Measurements from ENCODE around the gene TCEAL1. TPM values are rescaled to one million over a fixed set of nuclear protein-coding genes. Genes with fewer than 3 reads are reported as not detected.

Gene TCEAL1
- total RNA-seq, 1 donor from 2014 or later, result 4.9 TPM

DNA sequence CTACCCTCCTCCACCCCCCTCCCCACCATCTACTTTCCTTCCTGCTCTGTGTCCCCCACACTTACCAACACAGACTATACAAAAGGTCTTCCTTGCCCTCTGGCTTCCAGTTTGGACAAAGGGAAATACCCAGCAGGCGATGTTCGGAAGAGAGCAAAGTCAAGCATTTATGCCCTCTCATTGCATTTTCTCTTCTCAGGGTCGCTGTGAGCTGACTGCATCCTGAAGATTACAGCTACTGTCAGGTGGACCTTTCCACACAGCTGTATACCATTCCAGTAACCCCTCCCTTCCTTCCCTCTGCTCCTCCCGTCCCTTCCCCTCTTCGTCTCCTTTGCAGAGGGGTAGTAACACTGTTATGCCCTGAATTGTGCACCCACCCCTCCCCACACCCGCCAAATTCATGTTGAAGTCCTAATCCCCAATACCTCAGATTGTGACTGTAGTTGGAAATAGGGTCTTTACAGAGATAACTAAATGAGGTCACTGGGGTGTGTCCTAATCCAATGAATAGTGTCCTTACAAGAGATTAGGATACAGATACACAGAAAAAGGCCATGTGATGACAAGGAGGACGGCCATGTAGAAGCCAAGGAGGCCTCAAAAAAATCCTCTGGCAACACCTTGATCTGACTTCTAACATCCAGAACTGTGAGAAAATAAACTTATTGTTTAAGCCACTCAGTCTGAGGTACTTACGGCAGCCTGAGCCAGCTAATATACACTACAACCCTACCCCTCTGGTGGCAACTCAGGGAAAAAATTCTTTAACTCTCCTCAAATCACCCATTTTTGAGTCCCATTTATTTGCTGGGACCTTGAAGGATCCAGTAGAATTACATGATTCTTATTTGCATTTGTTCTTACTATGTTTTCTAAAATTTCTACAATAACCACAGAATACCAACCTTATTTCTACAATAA lies 46.0 kb downstream of the TCEAL1 start:
- TF ChIP-seq, protein P1, sequence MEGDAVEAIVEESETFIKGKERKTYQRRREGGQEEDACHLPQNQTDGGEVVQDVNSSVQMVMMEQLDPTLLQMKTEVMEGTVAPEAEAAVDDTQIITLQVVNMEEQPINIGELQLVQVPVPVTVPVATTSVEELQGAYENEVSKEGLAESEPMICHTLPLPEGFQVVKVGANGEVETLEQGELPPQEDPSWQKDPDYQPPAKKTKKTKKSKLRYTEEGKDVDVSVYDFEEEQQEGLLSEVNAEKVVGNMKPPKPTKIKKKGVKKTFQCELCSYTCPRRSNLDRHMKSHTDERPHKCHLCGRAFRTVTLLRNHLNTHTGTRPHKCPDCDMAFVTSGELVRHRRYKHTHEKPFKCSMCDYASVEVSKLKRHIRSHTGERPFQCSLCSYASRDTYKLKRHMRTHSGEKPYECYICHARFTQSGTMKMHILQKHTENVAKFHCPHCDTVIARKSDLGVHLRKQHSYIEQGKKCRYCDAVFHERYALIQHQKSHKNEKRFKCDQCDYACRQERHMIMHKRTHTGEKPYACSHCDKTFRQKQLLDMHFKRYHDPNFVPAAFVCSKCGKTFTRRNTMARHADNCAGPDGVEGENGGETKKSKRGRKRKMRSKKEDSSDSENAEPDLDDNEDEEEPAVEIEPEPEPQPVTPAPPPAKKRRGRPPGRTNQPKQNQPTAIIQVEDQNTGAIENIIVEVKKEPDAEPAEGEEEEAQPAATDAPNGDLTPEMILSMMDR (IDR thresholded peaks at IDR 0.05), result no peak
- Histone ChIP-seq H3K36me3 (peaks cover 8 to 38% of the 10 kb centered on the region in 2 donors), H3K27ac (no peak overlapping the region), H3K4me3 (no peak overlapping the region), H3K4me1 (no peaks in the 10 kb centered on the region), H3K9me3 (no peaks in the 10 kb centered on the region), H3K27me3 (no peaks in the 10 kb centered on the region)
- DNase-seq (ENCODE audit: low spot score in 2 of 2), result no peak
- intact Hi-C loops (cut with DNase I), result no loop called here

DNA sequence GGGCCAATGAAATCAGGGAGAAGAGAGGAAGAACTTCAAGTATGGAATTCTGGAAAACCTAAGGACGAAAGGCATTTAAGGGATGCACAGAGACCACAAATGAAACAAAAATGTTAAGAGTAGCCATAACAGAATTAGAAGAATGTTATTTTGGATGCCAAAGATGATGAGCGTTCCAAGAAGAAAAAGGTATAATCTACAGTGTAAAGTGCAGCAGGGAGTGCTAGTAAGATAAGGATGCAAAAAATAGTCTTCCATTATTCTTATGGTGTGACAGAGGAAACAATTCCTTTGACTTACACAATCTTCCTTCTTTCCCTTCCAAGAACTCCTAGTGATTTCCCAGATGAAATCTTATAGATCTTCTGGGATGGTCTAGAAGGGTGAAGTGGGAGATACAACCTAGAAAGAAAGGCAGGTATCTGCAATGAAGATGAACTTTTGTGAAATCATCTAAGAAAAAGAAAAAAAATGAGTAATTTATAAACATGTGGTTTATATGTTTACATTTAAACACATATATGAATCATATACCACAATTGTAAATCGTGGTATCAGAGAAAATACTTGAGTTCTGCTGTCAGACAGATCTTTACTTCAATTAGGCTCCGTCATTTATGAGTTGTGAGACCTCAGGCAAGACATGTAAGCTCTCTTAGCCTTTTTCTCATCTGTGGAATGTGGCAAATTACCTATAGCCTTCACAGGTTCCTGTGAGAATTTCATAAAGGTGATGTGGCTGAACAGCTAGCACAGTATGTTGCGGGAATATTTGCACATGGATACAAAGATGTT lies 49.6 kb downstream of the TCEAL1 start:
- no peak overlapping the region for H3K4me3 ChIP-seq
- H3K36me3 ChIP-seq, result peaks cover 12 to 53% of the 10 kb centered on the region in 2 donors
- H3K9me3 ChIP-seq, result no peaks in the 10 kb centered on the region
- intact Hi-C loops (cut with DNase I), result no loop called here
- H3K27me3 ChIP-seq, result no peaks in the 10 kb centered on the region
- no peak overlapping the region for H3K27ac ChIP-seq
- TF ChIP-seq, protein P1 (IDR thresholded peaks at IDR 0.05), result no peak
- DNase-seq (ENCODE audit: low spot score in 2 of 2), result no peak
- no peaks in the 10 kb centered on the region for H3K4me1 ChIP-seq

Other genes starting within 250 kb of the TCEAL1 start
- 1.5 TPM for gene RAB40A, start 109.5 kb upstream of the TCEAL1 start, total RNA-seq
- gene TCEAL4, start 43.5 kb upstream of the TCEAL1 start, total RNA-seq, result 91.7 TPM
- gene TCEAL3, start 21.0 kb upstream of the TCEAL1 start, total RNA-seq, result 11.3 TPM
- 211 TPM for gene MORF4L2, start 57.7 kb downstream of the TCEAL1 start, total RNA-seq
- gene TMEM31, start 81.9 kb downstream of the TCEAL1 start, total RNA-seq, result not detected
- gene PLP1, start 147.9 kb downstream of the TCEAL1 start, total RNA-seq, result 5.9 TPM
- gene RAB9B, start 203.3 kb downstream of the TCEAL1 start, total RNA-seq, result 0.43 TPM

Data from ascending aorta (tissue), 2 donors.